Right lobe of liver (tissue), 4 donors: Measurements from ENCODE around the gene HECW1.

ENCODE experiments used
- CTCF ChIP-seq, 4 donors: fragments of 200-600 bp in 3 of 4; fragments of 450-650 bp in 1 of 4; IDR thresholded peaks; one replicate each; pipeline versions ENCODE4 v1.5.1 to v1.8.0; 2016 to 2022; ENCODE audit warnings: antibody characterized with exemption in 4 of 4, mild to moderate bottlenecking in 2 of 4
- POLR2A ChIP-seq: fragments of 450-650 bp; IDR thresholded peaks from one replicate; pipeline ENCODE4 v1.6.1; 2017; ENCODE audit warnings: antibody characterized with exemption, mild to moderate bottlenecking
- donor health status: DM: no; HTN: no; CAD: no.
- donor health status: DM: no; HTN: no; CAD: no.
- donor health status: DM: no; HTN: yes; CAD: no.

- TF ChIP-seq CTCF (IDR thresholded peaks at IDR 0.05) (no peak), POLR2A (no peak)
These were observed 190.5 kb downstream of the HECW1 start for GRCh38 chr7:43302773-43303460.
